Fibroblast of lung (primary cell): ENCODE measurements around the gene IQGAP2. TPM values are rescaled to one million over a fixed set of nuclear protein-coding genes. Genes with fewer than 3 reads are reported as not detected.

Experiments used
- DNase-seq, 2 donors: peaks; one replicate each; pipeline versions ENCODE4 v3.0.0 to v3.0.0-alpha.2; 2010; ENCODE audit warnings: low read depth in 2 of 2
- H2AFZ ChIP-seq: 2 replicates; pipeline ENCODE4 v1.5.1; 2012; ENCODE audit warnings: low read length, control low read depth, inconsistent platforms
- H3K27ac ChIP-seq: 2 replicates; pipeline ENCODE4 v1.5.1; 2011; ENCODE audit warnings: low read length, control low read depth; ENCODE audit not compliant: insufficient read depth
- H3K27me3 ChIP-seq: 2 replicates; pipeline ENCODE4 v1.5.1; 2011; ENCODE audit warnings: mild to moderate bottlenecking, low read length; ENCODE audit not compliant: control insufficient read depth, insufficient read depth
- H3K36me3 ChIP-seq: 2 replicates; pipeline ENCODE4 v1.5.1; 2011; ENCODE audit warnings: low read length; ENCODE audit not compliant: control insufficient read depth, insufficient read depth
- H3K4me1 ChIP-seq: 2 replicates; pipeline ENCODE4 v1.5.1; 2011; ENCODE audit warnings: low read length; ENCODE audit not compliant: control insufficient read depth, insufficient read depth; ENCODE audit errors: extremely low read depth
- H3K4me2 ChIP-seq: 2 replicates; pipeline ENCODE4 v1.5.1; 2011; ENCODE audit warnings: low read length, control low read depth; ENCODE audit not compliant: insufficient read depth; ENCODE audit errors: extremely low read depth
- H3K4me3 ChIP-seq, 4 experiments: fragments of 200-600 bp in 1 of 4; sonication (generic) in 1 of 4; replicated peaks in 1 of 4; 2 replicates each; pipeline ENCODE4 v1.5.1; 2011 to 2016; ENCODE audit warnings: low read length in 4 of 4, low read depth in 3 of 4, mild to moderate bottlenecking in 3 of 4, control low read depth in 2 of 4, inconsistent platforms in 1 of 4, mixed read lengths in 1 of 4; ENCODE audit not compliant: insufficient read depth in 1 of 4; ENCODE audit errors: control extremely low read depth in 1 of 4
- H3K79me2 ChIP-seq: 2 replicates; pipeline ENCODE4 v1.5.1; 2012; ENCODE audit warnings: mild to moderate bottlenecking, low read length, inconsistent platforms; ENCODE audit not compliant: control insufficient read depth, insufficient read depth
- H3K9ac ChIP-seq: 2 replicates; pipeline ENCODE4 v1.5.1; 2011; ENCODE audit warnings: mild to moderate bottlenecking, low read length, control low read depth; ENCODE audit not compliant: insufficient read depth
- H3K9me3 ChIP-seq: 2 replicates; pipeline ENCODE4 v1.5.1; 2012; ENCODE audit warnings: low read depth, low read length; ENCODE audit not compliant: control insufficient read depth, insufficient read depth
- H4K20me1 ChIP-seq: 2 replicates; pipeline ENCODE4 v1.5.1; 2011; ENCODE audit warnings: low read length; ENCODE audit not compliant: control insufficient read depth, insufficient read depth; ENCODE audit errors: extremely low read depth
- EZH2 ChIP-seq: IDR thresholded peaks from 2 replicates; pipeline ENCODE4 v1.5.1; 2012; ENCODE audit warnings: low read length, control low read depth, mild to moderate bottlenecking; ENCODE audit errors: missing control alignments
- polyA plus RNA-seq, 2 donors: library from polyadenylated mRNA; depleted of rRNA in 1 of 2; stranded (reverse) in 1 of 2; unstranded in 1 of 2; fragments of >200 nt; gene quantifications; 2 replicates each; pipeline ENCODE4 v1.2.1, GENCODE V29; 2011 to 2012; ENCODE audit warnings: missing spikeins in 1 of 2
- total RNA-seq: library from RNA; depleted of rRNA; stranded (reverse); fragments of >200 nt; gene quantifications from 2 replicates; pipeline ENCODE4 v1.2.1, GENCODE V29; 2014
- TF ChIP-seq, protein P1 (sequence below), 2 donors: IDR thresholded peaks in 1 of 2; conservative IDR thresholded peaks in 1 of 2; 1 replicate in 1 of 2; 2 replicates in 1 of 2; pipeline ENCODE4 v1.5.1; 2011 to 2012; ENCODE audit warnings: low read length in 2 of 2, control low read depth in 1 of 2, inconsistent platforms in 1 of 2, low read depth in 1 of 2, mild to moderate bottlenecking in 1 of 2

IQGAP2 gene
- total and polyA plus RNA-seq, 2 donors (not counting 1 experiment from before 2014, with no cell fraction given): 5.1 to 7.9 TPM

DNA sequence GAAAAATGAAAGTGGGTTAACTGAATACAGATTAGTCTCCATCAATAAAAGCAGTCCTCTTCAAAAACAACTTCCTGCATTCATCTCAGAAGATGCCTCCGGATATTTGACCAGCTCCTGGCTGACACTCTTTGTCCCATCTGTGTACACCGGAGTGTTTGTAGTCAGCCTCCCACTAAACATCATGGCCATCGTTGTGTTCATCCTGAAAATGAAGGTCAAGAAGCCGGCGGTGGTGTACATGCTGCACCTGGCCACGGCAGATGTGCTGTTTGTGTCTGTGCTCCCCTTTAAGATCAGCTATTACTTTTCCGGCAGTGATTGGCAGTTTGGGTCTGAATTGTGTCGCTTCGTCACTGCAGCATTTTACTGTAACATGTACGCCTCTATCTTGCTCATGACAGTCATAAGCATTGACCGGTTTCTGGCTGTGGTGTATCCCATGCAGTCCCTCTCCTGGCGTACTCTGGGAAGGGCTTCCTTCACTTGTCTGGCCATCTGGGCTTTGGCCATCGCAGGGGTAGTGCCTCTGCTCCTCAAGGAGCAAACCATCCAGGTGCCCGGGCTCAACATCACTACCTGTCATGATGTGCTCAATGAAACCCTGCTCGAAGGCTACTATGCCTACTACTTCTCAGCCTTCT, 329.4 kb downstream of the IQGAP2 start:
- no peak for TF ChIP-seq EZH2
- TF ChIP-seq, protein P1, sequence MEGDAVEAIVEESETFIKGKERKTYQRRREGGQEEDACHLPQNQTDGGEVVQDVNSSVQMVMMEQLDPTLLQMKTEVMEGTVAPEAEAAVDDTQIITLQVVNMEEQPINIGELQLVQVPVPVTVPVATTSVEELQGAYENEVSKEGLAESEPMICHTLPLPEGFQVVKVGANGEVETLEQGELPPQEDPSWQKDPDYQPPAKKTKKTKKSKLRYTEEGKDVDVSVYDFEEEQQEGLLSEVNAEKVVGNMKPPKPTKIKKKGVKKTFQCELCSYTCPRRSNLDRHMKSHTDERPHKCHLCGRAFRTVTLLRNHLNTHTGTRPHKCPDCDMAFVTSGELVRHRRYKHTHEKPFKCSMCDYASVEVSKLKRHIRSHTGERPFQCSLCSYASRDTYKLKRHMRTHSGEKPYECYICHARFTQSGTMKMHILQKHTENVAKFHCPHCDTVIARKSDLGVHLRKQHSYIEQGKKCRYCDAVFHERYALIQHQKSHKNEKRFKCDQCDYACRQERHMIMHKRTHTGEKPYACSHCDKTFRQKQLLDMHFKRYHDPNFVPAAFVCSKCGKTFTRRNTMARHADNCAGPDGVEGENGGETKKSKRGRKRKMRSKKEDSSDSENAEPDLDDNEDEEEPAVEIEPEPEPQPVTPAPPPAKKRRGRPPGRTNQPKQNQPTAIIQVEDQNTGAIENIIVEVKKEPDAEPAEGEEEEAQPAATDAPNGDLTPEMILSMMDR (conservative IDR thresholded peaks at IDR 0.05 in 1 of 2, IDR thresholded peaks at IDR 0.05 in 1 of 2; ENCODE audit: low read depth in 1 of 2, low read length in 2 of 2): no peak
- no peaks in the 10 kb centered on the region for H3K4me1 ChIP-seq
- DNase-seq: no peak
- no peaks in the 10 kb centered on the region for H3K27me3 ChIP-seq
- no peak overlapping the region for H2AFZ ChIP-seq
- H3K4me2 ChIP-seq: no peak overlapping the region
- H3K9ac ChIP-seq: no peak overlapping the region
- no peak overlapping the region for H3K4me3 ChIP-seq
- no peaks in the 10 kb centered on the region for H3K9me3 ChIP-seq
- no peaks in the 10 kb centered on the region for H4K20me1 ChIP-seq
- peaks cover 67% of the 10 kb centered on the region for H3K79me2 ChIP-seq
- H3K36me3 ChIP-seq: peaks cover 23% of the 10 kb centered on the region
- H3K27ac ChIP-seq: no peak overlapping the region

DNA sequence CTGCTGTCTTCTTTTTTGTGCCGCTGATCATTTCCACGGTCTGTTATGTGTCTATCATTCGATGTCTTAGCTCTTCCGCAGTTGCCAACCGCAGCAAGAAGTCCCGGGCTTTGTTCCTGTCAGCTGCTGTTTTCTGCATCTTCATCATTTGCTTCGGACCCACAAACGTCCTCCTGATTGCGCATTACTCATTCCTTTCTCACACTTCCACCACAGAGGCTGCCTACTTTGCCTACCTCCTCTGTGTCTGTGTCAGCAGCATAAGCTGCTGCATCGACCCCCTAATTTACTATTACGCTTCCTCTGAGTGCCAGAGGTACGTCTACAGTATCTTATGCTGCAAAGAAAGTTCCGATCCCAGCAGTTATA, 329.9 kb downstream of the IQGAP2 start:
- H3K4me3 ChIP-seq: no peak overlapping the region
- no peaks in the 10 kb centered on the region for H3K9me3 ChIP-seq
- H3K27me3 ChIP-seq: no peaks in the 10 kb centered on the region
- H3K79me2 ChIP-seq: peaks cover 62% of the 10 kb centered on the region
- H3K36me3 ChIP-seq: peaks cover 23% of the 10 kb centered on the region
- no peaks in the 10 kb centered on the region for H4K20me1 ChIP-seq
- H3K27ac ChIP-seq: no peak overlapping the region
- TF ChIP-seq, protein P1 (conservative IDR thresholded peaks at IDR 0.05 in 1 of 2, IDR thresholded peaks at IDR 0.05 in 1 of 2; ENCODE audit: low read depth in 1 of 2, low read length in 2 of 2): no peak
- no peak overlapping the region for H2AFZ ChIP-seq
- no peak overlapping the region for H3K9ac ChIP-seq
- no peak overlapping the region for H3K4me2 ChIP-seq
- DNase-seq: no peak
- no peaks in the 10 kb centered on the region for H3K4me1 ChIP-seq

- no peaks in the 10 kb centered on the region for H3K27me3 ChIP-seq
- H3K36me3 ChIP-seq: peaks cover 21% of the 10 kb centered on the region
- no peaks in the 10 kb centered on the region for H3K4me1 ChIP-seq
- DNase-seq: no peak
- no peak overlapping the region for H3K27ac ChIP-seq
- no peak overlapping the region for H3K4me3 ChIP-seq
- H2AFZ ChIP-seq: no peak overlapping the region
- no peaks in the 10 kb centered on the region for H4K20me1 ChIP-seq
- H3K9ac ChIP-seq: no peak overlapping the region
- TF ChIP-seq, protein P1 (conservative IDR thresholded peaks at IDR 0.05 in 1 of 2, IDR thresholded peaks at IDR 0.05 in 1 of 2; ENCODE audit: low read depth in 1 of 2, low read length in 2 of 2): no peak
- TF ChIP-seq EZH2: no peak
- H3K9me3 ChIP-seq: no peaks in the 10 kb centered on the region
- H3K4me2 ChIP-seq: no peak overlapping the region
- H3K79me2 ChIP-seq: peaks cover 33% of the 10 kb centered on the region
These were observed 332.9 kb downstream of the IQGAP2 start for GRCh38 chr5:76735762-76736545.
